Mucosa of gallbladder (tissue), 1 donor: ENCODE data around the gene MYH11. TPM values are rescaled to one million over a fixed set of nuclear protein-coding genes. Genes with fewer than 3 reads are reported as not detected.
"Not testable (repeated sequence)": the region's sequence is repeated elsewhere in the genome, so short reads cannot be mapped to it uniquely, and the experiment has no call there.

Experiments used
- DNase-seq: peaks from one replicate; pipeline ENCODE4 v3.0.0-alpha.2; 2020; ENCODE audit warnings: low spot score
- total RNA-seq: library from RNA; stranded (reverse); gene quantifications from one replicate; pipeline ENCODE4 v1.2.1, GENCODE V29; 2021
- donor health status: DM: no; HTN: no; CAD: no.

MYH11 gene
- total RNA-seq, 1 donor from 2014 or later: 1,761 TPM

DNA sequence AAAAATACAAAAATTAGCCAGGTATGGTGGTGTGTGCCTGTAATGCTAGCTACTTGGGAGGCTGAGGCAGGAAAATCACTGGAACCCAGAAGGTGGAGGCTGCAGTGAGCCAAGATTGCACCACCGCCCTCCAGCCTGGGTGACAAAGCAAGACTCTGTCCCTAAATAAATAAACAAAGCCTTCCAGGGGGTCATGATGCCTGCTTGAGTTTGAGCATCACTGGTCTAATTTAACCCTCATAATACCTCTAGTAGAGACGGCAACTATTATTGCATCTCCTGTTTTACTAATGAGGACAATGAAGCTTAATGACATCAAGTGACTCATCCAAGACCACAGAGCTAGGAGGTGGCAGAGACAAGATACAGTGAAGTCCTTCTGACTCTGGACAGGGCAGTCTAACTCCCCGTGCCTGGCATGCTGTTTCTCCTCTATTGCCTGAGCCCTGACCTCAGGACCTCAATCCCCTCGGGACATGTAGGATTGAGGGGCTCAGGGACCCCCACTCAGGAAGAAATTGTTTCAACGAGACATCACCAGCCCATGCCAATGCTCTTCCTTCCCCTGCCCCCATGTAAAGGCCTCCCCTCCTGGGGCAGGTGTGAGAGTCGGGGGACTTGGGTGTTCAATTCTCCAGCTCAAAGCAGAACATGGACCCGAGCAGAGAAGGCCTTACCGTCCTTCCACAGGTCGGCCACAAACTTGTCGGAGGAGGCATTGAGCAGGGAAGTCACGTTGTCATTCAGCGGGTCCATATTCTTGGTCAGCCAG is 103.9 kb downstream of the MYH11 start:
- no peak for DNase-seq

DNA sequence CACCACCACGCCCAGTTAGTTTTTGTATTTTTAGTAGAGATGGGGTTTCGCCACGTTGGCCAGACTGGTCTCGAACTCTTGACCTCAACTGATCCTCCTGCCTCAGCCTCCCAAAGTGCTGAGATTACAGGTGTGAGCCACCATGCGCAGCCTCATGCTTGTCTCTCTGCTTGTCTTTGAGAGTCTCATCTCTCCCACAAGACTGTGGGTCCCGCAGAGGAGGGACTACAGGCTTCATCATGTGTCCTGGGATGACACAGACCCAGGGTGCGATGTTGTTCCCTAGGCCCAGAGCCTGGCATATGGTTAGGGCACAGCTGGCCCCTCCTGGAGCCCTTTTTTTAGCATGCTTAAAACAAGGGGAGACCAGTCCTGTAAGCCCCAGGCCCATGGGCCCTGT is 104.9 kb downstream of the MYH11 start:
- no peak for DNase-seq

DNA sequence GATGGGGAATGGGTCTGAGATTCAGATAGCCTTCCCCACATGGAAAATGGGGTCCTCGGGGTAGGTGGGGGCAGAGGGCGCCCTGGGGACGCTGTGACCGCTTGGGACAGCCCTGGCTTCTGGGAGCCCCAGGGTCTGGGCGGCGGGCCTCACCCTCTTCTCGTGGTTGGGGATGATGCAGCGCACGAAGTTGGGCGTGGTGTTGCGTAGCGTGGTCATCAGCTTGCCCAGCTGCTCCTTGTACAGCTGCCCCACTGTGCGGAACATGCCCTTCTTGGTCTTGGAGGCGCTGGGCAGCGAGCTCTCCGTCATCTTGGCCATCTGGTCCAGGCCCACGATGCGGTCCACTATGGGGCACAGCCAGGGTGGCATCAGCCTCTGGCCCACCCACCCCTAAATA is 106.8 kb downstream of the MYH11 start:
- no peak for DNase-seq

DNA sequence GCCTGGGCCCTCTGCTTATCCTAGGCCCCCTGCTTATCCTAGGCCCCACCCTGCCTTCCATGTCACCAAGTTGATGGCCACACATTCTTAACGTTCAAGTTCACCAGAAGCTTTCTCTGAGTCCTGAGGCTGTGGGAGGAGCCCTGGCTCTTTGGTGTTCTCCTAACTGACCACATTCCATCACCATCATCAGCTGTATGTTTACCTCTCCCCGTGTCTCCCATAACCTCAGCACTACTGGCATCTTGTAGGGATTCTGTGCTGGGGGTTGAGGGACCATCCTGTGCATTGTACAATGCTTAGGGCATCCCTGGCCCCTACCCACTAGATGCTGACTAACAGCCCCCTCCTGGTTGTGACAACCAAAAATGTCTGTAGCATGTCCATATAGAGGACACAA is 107.5 kb downstream of the MYH11 start:
- DNase-seq: no peak

DNA sequence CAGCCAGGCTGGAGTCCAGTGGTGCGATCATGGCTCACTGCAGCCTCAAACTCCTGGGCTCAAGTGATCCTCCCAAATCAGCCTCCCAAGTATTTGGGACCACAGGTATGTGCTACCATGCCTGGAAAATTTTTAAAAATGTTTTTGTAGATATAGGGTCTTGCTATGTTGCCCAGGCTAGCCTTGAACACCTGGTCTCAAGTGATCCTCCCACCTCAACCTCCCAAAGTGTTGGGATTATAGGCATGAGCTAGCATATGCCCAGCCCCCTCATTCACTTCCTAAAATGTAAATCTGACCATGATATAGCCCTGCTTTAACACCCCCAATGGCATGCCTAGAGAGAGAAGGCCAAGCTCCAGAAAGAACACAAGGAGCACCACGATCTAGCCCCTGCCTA is 108.2 kb downstream of the MYH11 start:
- no peak for DNase-seq

DNA sequence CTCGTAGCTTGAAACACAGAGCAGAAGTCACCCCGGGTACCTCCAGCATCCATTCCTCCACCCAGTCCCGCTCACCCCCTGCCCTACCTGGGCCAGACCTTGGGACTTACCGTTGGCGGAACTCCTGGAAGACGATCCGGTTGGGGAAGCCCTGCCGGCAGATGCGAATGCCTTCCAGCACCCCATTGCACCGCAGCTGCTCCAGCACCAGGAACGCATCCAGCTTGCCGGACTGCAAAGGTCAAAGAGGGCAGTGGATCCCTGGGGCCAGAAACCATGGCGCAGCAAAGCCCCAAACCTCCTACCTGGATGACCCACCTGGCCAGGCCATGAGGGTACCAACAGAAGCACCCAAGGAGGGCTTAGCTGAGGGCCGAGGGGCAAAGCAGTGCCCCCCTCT is 108.9 kb downstream of the MYH11 start:
- no peak for DNase-seq

DNA sequence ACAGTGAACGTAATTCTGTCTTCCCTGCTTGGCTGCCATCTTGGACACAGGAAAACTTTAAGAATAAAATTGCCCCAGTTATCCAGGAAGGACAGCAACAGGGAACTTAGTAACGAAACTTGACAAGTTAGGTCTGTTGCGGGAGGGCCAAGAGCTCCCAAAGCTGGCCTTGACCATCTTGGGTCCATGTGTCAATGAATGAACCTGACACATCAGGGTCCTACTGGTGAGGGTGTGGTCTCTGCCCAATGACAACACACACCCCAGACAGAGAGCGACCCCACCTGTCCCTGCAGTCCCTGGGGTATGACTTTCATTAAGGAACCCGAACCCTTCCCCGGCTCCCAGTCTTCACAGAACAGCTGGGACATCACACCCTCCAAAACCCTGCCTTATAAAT is 110.5 kb downstream of the MYH11 start:
- no peak for DNase-seq

DNA sequence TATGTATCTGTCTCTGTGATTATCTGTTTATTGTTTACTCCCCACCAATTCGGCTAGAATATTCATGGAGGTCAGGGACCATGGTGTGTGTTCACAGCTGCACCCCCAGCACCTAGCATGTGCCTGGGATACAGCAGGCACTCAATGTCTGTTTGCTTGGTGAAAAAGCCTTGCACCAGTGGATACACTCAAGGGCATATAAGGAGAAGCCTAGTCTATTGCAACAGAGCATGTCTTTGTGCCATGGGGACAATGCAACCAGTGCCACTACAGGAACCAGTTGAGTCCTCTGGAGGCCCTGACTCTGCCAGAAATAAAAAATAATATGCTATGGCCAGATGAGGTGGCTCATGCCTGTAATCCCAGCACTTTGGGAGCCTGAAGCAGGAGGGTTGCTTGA is 113.2 kb downstream of the MYH11 start:
- no peak for DNase-seq

DNA sequence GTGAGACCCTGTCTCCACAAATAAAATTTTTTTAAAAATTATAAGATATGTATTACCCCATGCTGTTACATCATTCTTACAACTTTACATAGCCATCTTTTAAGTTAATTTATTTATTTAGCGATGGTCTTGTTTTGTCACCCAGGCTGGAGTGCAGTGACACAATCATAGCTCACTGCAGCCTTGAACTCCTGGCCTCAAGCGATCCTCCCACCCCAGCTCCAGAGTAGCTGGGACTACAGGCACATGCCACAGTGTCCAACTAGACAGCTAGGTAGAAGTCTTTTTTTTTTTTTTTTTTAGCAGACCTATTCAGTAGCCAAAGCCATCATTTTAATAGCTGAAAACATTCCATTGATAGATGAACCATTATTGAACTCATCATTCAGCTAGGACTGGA is 114.1 kb downstream of the MYH11 start:
- DNase-seq: no peak

DNA sequence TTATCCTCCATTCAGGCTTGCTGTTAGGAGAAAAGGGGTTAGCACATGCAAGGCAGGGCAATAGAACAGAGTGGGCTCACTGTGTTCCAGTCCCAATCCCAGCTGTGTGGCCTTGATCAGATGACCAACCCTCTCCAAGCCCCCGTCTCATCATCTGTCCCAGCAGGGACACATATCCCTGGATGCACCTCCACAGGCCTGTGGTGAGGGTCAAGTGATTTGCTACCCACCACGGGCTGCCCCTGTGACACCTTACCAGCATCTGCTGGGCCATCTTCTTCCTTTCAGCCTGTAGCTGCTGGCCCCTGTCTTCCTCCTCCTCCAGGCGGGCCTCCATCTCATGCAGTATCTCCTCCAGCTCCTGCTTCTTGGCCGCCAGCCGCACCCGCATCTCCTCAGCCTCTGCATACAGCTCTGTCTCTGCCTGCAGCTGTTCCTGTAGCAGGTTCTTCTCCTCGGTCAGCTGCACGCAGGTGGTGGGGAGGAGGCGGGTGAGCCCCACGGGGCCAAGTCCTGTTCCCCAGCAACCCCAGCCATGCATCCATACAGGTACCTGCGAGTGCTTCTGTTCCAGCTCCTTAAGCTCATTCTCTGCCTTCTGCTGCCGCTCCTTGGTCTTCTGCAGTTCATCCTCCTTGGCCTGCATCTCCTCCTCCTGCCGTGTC is 115.5 kb downstream of the MYH11 start:
- no peak for DNase-seq

DNA sequence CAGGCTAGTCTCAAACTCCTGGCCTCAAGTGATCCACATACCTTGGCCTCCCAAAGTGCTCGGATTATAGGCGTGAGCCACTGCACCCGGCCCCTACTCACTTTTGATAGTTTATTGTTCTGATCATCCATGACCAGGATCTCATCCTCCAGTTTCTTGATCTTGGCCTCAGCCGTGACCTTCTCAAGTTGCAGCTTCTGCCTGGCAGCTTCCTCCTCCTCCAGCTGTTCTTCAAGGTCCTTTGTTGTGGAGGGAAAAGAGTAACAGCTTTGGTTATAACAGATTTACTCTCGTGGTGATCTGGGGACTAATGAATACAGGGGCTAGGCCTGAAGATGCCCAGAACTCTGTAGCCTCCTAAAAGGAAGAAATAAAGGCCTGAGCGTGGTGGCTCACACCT is 116.9 kb downstream of the MYH11 start:
- DNase-seq: no peak

DNA sequence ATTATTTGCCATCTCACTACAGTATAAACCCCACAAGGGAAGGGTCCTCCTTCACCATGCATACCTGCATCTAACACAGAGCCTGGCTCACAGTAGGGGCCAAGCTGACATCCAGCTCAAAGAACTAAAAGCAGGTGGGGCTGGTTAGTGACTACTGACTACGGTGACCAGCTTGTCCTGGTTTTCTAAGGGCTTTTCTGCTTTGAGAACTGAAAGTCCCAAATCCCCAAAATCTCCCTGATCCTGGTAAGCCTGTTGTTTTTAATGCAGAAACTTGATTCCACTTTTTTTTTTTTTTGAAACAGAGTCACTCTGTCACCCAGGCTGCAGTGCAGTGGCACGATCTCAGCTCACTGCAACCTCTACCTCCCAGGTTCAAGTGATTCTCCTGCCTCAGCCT is 117.4 kb downstream of the MYH11 start:
- DNase-seq: no peak

DNA sequence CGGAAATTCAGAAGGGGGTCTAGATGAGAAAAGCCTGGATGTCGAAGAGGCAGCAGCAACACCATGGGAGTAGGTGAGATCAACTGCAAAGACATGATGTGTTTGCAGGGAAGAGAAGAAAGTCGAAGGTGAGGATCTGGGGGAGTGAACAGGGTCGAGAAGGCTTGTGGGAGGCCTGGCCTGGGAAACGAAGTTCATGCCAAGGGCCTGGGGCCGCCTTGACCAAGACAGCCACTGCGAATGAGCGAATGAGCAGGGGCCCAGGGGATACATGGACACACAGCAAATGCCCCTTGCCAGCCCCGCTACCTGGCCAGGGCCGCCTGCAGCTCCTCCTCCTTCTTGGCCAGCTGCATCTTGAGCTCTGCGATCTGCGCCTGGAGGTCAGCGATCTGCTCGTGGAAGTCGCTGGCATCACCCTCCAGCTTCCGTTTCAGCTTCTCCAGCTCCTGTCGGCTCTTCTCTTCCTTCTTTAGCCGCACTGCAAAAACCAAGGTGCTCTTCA is 119.6 kb downstream of the MYH11 start:
- no peak for DNase-seq

DNA sequence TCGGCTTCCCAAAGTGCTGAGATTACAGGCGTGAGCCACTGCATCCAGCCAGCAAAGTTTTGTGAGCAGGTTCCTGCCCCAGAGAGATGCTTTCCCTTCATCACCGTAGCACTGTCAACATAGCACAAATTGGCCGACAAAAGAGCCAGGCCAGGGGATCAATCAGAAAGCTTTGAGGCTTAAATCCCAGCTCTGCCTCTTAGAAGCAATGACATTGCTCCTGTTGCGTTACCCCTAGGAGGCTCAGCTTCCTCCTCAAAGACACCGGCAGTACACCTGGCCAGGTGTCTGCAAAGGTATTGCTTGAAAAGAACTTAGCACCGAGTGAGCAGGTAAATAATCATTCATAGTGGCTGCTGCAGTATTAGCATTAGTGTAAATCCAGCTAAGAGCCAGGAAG is 120.3 kb downstream of the MYH11 start:
- DNase-seq: no peak

DNA sequence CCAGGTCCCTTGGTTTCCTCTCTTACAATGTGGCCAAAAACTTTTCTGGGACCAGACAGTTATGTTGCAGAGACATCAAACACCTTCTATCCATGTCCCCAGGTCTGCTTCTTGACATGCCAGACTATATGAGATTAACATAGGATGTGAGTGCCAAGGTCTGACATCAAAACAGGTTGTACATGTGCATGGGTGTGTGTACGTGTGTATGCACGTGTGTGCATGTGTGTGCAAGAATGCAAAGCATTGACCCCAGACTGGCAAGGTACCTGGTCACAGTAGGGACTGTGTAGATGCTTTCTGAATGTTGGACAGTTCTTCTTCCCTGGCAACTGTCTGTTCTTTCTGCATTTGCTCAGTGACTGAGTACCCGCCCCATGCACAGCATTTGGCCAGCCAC is 121.2 kb downstream of the MYH11 start:
- DNase-seq: no peak

DNA sequence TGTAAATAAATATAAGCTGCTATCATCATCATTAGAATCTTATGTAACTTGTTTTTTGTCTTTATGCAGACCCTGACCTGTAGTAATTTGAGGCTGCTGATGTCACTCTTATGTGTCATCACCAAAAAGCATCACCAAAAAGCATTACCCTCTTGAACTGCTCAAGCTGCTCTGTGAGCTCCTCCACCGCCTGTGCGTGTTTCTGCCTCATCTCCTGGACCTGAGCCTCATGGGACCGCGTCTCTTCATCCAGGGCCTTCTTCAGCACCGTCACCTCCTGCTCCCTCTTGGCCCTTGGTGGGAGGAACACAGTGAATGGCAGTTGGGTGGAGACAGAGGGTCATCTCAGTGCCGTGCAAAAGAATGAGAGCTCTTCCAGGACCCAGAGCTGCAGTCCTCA is 124.4 kb downstream of the MYH11 start:
- no peak for DNase-seq

DNA sequence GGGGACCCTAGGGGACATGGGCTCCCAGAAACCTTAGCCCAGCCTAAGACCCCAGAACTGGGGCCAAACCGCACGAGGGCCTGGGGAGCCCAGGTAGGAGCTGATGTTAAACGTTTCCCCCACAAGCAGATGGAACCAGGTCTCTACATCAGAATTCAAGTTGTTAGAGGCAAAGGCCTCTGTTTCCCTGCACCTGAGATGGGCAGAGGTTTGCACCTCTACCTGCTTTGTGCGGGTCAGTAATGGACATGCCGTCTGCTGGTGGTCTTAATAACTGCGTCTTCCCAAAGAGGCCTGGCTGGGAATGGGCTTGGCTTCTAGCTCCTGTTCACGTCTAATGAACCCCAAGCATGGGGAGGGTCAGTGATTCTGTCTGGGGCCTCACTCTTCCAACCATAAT is 127.7 kb downstream of the MYH11 start:
- no peak for DNase-seq

DNA sequence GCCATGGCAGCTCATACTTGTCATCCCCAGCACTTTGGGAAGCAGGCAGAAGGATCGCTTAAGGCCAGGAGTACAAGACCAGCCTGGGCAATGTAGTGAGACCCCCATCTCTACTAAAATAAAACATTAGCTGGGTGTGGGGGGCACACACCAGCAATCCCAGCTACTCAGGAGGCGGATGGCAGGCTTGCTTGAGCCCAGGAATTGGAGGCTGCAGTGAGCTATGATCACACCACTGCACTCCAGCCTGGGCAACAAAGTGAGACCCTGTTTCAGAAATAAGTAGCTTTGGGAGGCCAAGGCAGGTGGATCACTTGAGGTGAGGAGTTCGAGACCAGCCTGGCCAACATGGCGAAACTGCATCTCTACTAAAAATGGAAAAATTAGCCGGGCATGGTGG is 129.1 kb downstream of the MYH11 start:
- DNase-seq: not testable (repeated sequence)

DNA sequence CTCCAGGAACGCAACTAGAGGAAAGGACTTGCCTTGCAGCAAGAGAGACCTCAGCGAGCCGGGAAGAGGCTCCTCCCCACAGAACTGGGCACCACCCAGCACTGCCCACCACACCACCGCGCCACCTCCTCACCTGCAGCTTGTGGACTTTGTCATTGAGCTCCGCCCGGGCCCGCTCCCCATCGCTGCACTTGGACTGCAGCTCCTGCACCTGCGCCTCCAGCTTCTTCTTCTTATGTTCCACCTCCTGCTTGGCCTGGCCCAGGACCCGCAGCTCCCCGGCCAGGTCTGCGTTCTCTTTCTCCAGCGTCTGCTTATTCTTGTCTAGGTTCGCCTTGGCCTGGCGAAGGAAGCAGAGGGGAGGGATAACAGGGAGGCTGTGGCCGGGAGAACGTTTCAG is 130.1 kb downstream of the MYH11 start:
- peak; percentile 47 for DNase-seq

DNA sequence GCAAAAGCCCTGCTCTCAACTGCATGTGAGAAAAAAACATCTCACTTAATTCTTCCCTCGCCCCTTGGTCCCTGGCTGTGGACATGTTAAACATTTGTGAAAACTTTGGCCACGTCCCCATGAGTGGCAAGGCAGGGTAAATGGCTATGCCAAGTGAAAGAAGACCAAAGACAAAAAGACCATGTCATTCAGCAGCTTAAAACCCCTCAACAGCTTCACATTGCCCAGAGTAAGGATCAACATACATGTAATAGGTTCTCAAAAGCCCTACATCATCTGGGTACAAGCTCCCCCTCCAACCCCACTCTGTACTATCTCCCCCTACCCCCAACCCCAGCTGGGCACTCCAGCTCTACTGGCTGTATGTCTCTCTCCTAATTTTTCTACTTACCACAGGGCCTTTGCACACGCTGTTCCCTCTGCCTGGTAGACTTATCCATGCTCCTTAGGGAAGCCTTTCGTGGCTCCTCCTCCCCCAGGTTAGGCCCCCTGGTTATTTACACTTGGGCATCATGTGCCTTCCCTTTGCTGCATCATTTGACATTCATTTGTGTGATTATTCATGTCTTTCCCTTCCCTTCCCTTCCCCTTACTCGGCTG is 131.1 kb downstream of the MYH11 start:
- DNase-seq: no peak

DNA sequence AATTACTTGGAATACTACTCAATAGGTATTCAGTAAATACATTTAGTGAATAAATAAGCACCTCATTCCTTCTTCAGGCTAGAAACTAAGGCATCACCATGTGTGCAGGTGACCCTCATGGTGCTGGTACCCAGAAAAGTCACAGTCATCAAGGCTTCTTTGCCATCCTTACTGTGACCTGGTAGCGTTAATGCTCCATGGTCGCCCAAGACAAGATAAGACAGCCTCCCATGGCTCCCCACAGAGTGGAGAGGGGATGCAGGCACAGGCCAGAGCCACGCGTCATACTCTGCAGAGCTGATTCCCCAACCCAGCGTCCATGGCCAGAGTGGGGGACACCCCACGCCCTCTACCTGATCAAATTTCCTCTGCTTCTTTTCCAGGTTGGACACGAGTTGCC is 133.0 kb downstream of the MYH11 start:
- DNase-seq: no peak

DNA sequence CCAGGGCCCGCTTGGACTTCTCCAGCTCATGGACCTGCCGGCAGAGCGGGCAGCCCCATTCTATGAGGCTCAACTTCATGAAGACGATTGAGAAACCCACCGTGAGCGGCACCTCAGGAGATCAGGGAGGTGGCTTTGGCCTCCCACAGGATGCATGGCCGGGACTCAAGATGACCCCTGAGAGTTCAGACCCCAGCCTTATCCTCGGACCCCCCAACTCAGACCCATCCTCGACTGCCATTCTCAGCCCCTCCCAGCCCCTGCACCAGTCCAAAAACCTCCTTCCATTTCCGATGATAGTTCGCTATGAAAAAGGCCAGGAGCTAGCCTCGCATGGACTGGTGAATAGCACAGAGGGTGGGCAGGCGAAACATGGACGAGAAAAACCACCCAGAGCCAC is 135.8 kb downstream of the MYH11 start:
- no peak for DNase-seq
